HepG2 (cell line): ENCODE results near the gene PTPN13. TPM values are rescaled to one million over a fixed set of nuclear protein-coding genes. Genes with fewer than 3 reads are reported as not detected.

Source experiments
- ATAC-seq: fragments of 200-7000 bp; cut with Tn5 transposase; 3 replicates; pipeline ENCODE4 v1.9.1; 2020; ENCODE audit warnings: mild to moderate bottlenecking, moderate library complexity
- BruUV-seq: library from RNA; stranded (reverse); fragments of 400-500 nt; replicated peaks from 2 replicates; lab custom pipeline; 2021; lab: Mats Ljungman, UMichigan
- CTCF ChIA-PET: fragments of 300-600 bp; formaldehyde crosslinking; extraction: SDS; loops from one replicate; lab custom pipeline; 2021; ENCODE audit warnings: low total read pairs, inconsistent platforms, low intra/inter-chr PET ratio; lab: Yijun Ruan, JAX
- POLR2A ChIA-PET: fragments of 350-600 bp; sonication (Branson Sonifier 250); formaldehyde crosslinking; loops from one replicate; lab custom pipeline; 2020; ENCODE audit warnings: antibody characterized with exemption, inconsistent platforms; lab: Yijun Ruan, JAX
- DNase-seq: peaks from one replicate; pipeline ENCODE4 v3.0.0-alpha.2; 2015; ENCODE audit warnings: low spot score
- FAIRE-seq: peaks from 3 replicates; lab custom pipeline; 2011; peaks lifted over from hg19 to GRCh38; lab: Jason Lieb, UNC
- H2AFZ ChIP-seq: one replicate; pipeline ENCODE4 v1.6.1; 2011; ENCODE audit warnings: low read length, inconsistent platforms
- H3K27ac ChIP-seq: fragments of 300-600 bp; 3 replicates; pipeline ENCODE4 v1.8.0; 2011; ENCODE audit warnings: mixed run types, mild to moderate bottlenecking, mixed read lengths, low read length, inconsistent platforms; ENCODE audit not compliant: insufficient read depth; ENCODE audit errors: extremely low read length
- H3K27me3 ChIP-seq, 2 experiments: fragments of 200-600 bp in 1 of 2; 2 replicates in 1 of 2; 3 replicates in 1 of 2; pipeline versions ENCODE4 v1.6.0 to v1.8.0; 2011; ENCODE audit warnings: low read length in 2 of 2, mild to moderate bottlenecking in 2 of 2, moderate library complexity in 2 of 2, inconsistent platforms in 1 of 2; ENCODE audit not compliant: insufficient read depth in 2 of 2, control insufficient read depth in 1 of 2
- H3K36me3 ChIP-seq, 2 experiments: fragments of 200-600 bp in 1 of 2; replicated peaks in 1 of 2; 2 replicates in 1 of 2; 3 replicates in 1 of 2; pipeline versions ENCODE4 v1.5.1 to v1.8.0; 2011; ENCODE audit warnings: low read length in 2 of 2, inconsistent platforms in 1 of 2; ENCODE audit not compliant: insufficient read depth in 2 of 2, control insufficient read depth in 1 of 2
- H3K4me1 ChIP-seq: 2 replicates; pipeline ENCODE4 v1.5.1; 2012; ENCODE audit warnings: low read length, inconsistent platforms; ENCODE audit not compliant: insufficient read depth
- H3K4me2 ChIP-seq: 2 replicates; pipeline ENCODE4 v1.6.0; 2011; ENCODE audit warnings: low read depth, low read length, inconsistent platforms
- H3K4me3 ChIP-seq, 3 experiments: fragments of 200-600 bp in 1 of 3; sonication (generic), shearing (Covaris generic) in 1 of 3; replicated peaks in 1 of 3; 2 replicates each; pipeline ENCODE4 v1.5.1; 2011 to 2016; ENCODE audit warnings: low read length in 3 of 3, inconsistent platforms in 2 of 3, low read depth in 2 of 3, mild to moderate bottlenecking in 2 of 3, control low read depth in 1 of 3, mixed read lengths in 1 of 3; ENCODE audit not compliant: insufficient read depth in 1 of 3
- H3K79me2 ChIP-seq: one replicate; pipeline ENCODE4 v1.6.1; 2011; ENCODE audit warnings: low read length, inconsistent platforms; ENCODE audit not compliant: insufficient read depth
- H3K9ac ChIP-seq: 2 replicates; pipeline ENCODE4 v1.6.0; 2011; ENCODE audit warnings: mild to moderate bottlenecking, low read depth, low read length, inconsistent platforms; ENCODE audit not compliant: insufficient read depth
- H3K9me3 ChIP-seq: 2 replicates; pipeline ENCODE4 v1.5.1; 2012; ENCODE audit warnings: mild to moderate bottlenecking, low read length
- H4K20me1 ChIP-seq: 2 replicates; pipeline ENCODE4 v1.6.0; 2011; ENCODE audit warnings: inconsistent platforms, mild to moderate bottlenecking, low read length, moderate library complexity; ENCODE audit not compliant: insufficient read depth
- BRD4 ChIP-seq: sonication (generic); formaldehyde crosslinking; IDR thresholded peaks from 2 replicates; pipeline ENCODE4 v1.4.0; 2020; ENCODE audit warnings: missing genetic modification reagents
- FLYWCH1 ChIP-seq: sonication (generic); formaldehyde crosslinking; IDR thresholded peaks from 2 replicates; pipeline ENCODE4 v1.8.1; 2023; ENCODE audit warnings: mild to moderate bottlenecking, missing genetic modification reagents
- GPN1 ChIP-seq: sonication (generic); formaldehyde crosslinking; IDR thresholded peaks from 2 replicates; pipeline ENCODE4 v1.5.1; 2020; ENCODE audit warnings: missing genetic modification reagents, borderline replicate concordance
- HMG20B ChIP-seq: conservative IDR thresholded peaks from 2 replicates; pipeline ENCODE4 v1.6.1; 2016; ENCODE audit warnings: missing genetic modification reagents, missing compliant biosample characterization
- NCOA5 ChIP-seq: sonication (generic); formaldehyde crosslinking; IDR thresholded peaks from 2 replicates; pipeline ENCODE4 v1.4.0; 2020; ENCODE audit warnings: missing genetic modification reagents
- NCOR1 ChIP-seq: fragments of 200-600 bp; sonication (generic); IDR thresholded peaks from 2 replicates; pipeline ENCODE4 v1.7.0; 2017; ENCODE audit warnings: antibody characterized with exemption, low read length, borderline replicate concordance
- RBM39 ChIP-seq: fragments of 200-400 bp; formaldehyde crosslinking; IDR thresholded peaks from one replicate; pipeline ENCODE4 v1.6.1; 2018; ENCODE audit warnings: antibody characterized with exemption, mild to moderate bottlenecking, low read depth, low read length; ENCODE audit not compliant: poor library complexity, severe bottlenecking
- TBX3 ChIP-seq: fragments of 450-650 bp; IDR thresholded peaks from 2 replicates; pipeline ENCODE4 v1.6.1; 2017; ENCODE audit warnings: antibody characterized with exemption, mild to moderate bottlenecking, inconsistent platforms, borderline replicate concordance
- YEATS4 ChIP-seq: sonication (generic); formaldehyde crosslinking; IDR thresholded peaks from 2 replicates; pipeline ENCODE4 v1.4.0; 2020; ENCODE audit warnings: missing genetic modification reagents, borderline replicate concordance
- ZBTB21 ChIP-seq: sonication (generic); formaldehyde crosslinking; IDR thresholded peaks from 2 replicates; pipeline ENCODE4 v1.4.0; 2020; ENCODE audit warnings: missing genetic modification reagents
- ZNF12 ChIP-seq: sonication (generic); formaldehyde crosslinking; IDR thresholded peaks from 2 replicates; pipeline ENCODE4 v1.5.0; 2020; ENCODE audit warnings: missing genetic modification reagents
- ZNF83 ChIP-seq: sonication (generic); formaldehyde crosslinking; IDR thresholded peaks from 2 replicates; pipeline ENCODE4 v1.4.0; 2020; ENCODE audit warnings: missing genetic modification reagents, mild to moderate bottlenecking, borderline replicate concordance
- WGBS: methylation state at CpG from one replicate; pipeline ENCODE4 v1.1.6; 2017; ENCODE audit warnings: low lambda C conversion rate; 5-methylcytosine and 5-hydroxymethylcytosine counted together
- in situ Hi-C: cut with HindIII; loops from 2 replicates; pipeline ENCODE4 v1.10.0; 2017; ENCODE audit warnings: low pct_unique_long_range_greater_than_20kb; ENCODE audit not compliant: extremely low pct_ligation_motif_present
- intact Hi-C: fragments of 100-400 bp; cut with micrococcal nuclease; formaldehyde crosslinking; loops from one replicate; pipeline ENCODE4 v1.10.0; 2022; ENCODE audit not compliant: unreplicated experiment
- polyA plus RNA-seq, 8 experiments: library from polyadenylated mRNA; depleted of rRNA in 3 of 8; stranded (reverse) in 7 of 8; unstranded in 1 of 8; fragments of >200 nt; fragmentation: Illumina TruSeq in 4 of 8; extraction: Trizol in 4 of 8; gene quantifications; 2 replicates each; pipeline versions ENCODE4 v1.2.1 to v1.2.3, GENCODE V29; 2011 to 2016; ENCODE audit warnings: low read depth in 4 of 8, missing spikeins in 1 of 8, mixed read lengths in 1 of 8; ENCODE audit not compliant: insufficient read depth in 1 of 8
- total RNA-seq, 5 experiments: library from RNA; depleted of rRNA; stranded (reverse); fragments of >200 nt; fragmentation: Illumina TruSeq; extraction: Trizol; gene quantifications; 2 replicates each; pipeline ENCODE4 v1.2.3, GENCODE V29; 2016; ENCODE audit warnings: low read depth in 1 of 5
- TF ChIP-seq, protein P1 (sequence below): sonication (generic); formaldehyde crosslinking; IDR thresholded peaks from 2 replicates; pipeline ENCODE4 v1.5.1; 2020; ENCODE audit warnings: mild to moderate bottlenecking, moderate library complexity, missing genetic modification reagents
- TF ChIP-seq, protein P2 (sequence below): sonication (generic); formaldehyde crosslinking; conservative IDR thresholded peaks from 2 replicates; pipeline ENCODE4 v1.4.0; 2020; ENCODE audit warnings: missing genetic modification reagents
- TF ChIP-seq, protein P3 (sequence below): IDR thresholded peaks from 2 replicates; pipeline ENCODE4 v1.6.1; 2016; ENCODE audit warnings: low read depth
- TF ChIP-seq, protein P4 (sequence below): sonication (generic); formaldehyde crosslinking; IDR thresholded peaks from 2 replicates; pipeline ENCODE4 v1.4.0; 2020; ENCODE audit warnings: missing genetic modification reagents
- TF ChIP-seq, protein P5 (sequence below): sonication (generic); formaldehyde crosslinking; IDR thresholded peaks from 2 replicates; pipeline ENCODE4 v1.5.1; 2020; ENCODE audit warnings: missing genetic modification reagents, mild to moderate bottlenecking, borderline replicate concordance

PTPN13 gene
- total and polyA plus RNA-seq, 2 of the 13 experiments (the other 11 are each of a cell fraction or from before 2014, with no cell fraction given) = not detected

DNA sequence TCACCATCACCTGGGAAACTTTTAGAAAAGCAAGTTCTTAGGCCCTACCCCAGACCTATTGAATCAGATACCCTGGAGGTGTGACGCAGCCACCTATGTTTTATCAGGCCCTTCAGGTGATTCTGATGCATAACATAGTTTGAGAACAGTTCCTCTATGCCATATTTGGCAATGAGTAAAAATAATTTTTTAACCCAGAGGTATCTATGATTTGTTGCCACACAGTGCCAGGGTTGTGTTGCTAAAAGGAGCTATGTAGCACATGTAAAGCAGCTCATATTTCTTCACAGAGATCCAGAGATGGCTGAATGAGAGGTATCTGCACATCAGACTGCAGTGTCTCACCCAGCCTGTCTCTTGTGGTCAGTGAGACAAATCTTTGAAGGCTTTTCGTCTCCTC, 85.3 kb downstream of the PTPN13 start:
- Histone ChIP-seq H3K27me3 (no peaks in the 10 kb centered on the region), H3K9ac (no peak overlapping the region), H3K79me2 (no peaks in the 10 kb centered on the region), H3K4me3 (no peak overlapping the region), H3K9me3 (no peaks in the 10 kb centered on the region), H3K4me1 (peaks cover 10% of the 10 kb centered on the region; the same call in 1 of the 2 replicates), H2AFZ (no peak overlapping the region), H3K27ac (no peak overlapping the region), H4K20me1 (no peaks in the 10 kb centered on the region), H3K4me2 (no peak overlapping the region), H3K36me3 (no peaks in the 10 kb centered on the region)
- POLR2A ChIA-PET = no interaction called here
- ATAC-seq (no peak), DNase-seq (no peak), FAIRE-seq (no peak)
- TF ChIP-seq, protein P1, sequence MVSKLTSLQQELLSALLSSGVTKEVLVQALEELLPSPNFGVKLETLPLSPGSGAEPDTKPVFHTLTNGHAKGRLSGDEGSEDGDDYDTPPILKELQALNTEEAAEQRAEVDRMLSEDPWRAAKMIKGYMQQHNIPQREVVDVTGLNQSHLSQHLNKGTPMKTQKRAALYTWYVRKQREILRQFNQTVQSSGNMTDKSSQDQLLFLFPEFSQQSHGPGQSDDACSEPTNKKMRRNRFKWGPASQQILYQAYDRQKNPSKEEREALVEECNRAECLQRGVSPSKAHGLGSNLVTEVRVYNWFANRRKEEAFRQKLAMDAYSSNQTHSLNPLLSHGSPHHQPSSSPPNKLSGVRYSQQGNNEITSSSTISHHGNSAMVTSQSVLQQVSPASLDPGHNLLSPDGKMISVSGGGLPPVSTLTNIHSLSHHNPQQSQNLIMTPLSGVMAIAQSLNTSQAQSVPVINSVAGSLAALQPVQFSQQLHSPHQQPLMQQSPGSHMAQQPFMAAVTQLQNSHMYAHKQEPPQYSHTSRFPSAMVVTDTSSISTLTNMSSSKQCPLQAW = no peak
- TF ChIP-seq HMG20B (CRISPR knock-in tag) (no peak), ZNF83 (CRISPR knock-in tag) (no peak), TBX3 (no peak), NCOA5 (CRISPR knock-in tag) (no peak), YEATS4 (CRISPR knock-in tag) (no peak), NCOR1 (no peak), FLYWCH1 (CRISPR knock-in tag) (no peak), RBM39 (no peak), GPN1 (CRISPR knock-in tag) (no peak), BRD4 (CRISPR knock-in tag) (no peak), ZBTB21 (CRISPR knock-in tag) (no peak), ZNF12 (CRISPR knock-in tag) (no peak)
- TF ChIP-seq, protein P2, sequence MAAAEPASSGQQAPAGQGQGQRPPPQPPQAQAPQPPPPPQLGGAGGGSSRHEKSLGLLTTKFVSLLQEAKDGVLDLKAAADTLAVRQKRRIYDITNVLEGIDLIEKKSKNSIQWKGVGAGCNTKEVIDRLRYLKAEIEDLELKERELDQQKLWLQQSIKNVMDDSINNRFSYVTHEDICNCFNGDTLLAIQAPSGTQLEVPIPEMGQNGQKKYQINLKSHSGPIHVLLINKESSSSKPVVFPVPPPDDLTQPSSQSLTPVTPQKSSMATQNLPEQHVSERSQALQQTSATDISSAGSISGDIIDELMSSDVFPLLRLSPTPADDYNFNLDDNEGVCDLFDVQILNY (CRISPR knock-in tag) = no peak
- TF ChIP-seq, protein P3, sequence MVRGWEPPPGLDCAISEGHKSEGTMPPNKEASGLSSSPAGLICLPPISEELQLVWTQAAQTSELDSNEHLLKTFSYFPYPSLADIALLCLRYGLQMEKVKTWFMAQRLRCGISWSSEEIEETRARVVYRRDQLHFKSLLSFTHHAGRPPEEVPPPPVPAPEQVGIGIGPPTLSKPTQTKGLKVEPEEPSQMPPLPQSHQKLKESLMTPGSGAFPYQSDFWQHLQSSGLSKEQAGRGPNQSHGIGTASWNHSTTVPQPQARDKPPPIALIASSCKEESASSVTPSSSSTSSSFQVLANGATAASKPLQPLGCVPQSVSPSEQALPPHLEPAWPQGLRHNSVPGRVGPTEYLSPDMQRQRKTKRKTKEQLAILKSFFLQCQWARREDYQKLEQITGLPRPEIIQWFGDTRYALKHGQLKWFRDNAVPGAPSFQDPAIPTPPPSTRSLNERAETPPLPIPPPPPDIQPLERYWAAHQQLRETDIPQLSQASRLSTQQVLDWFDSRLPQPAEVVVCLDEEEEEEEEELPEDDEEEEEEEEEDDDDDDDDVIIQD (CRISPR knock-in tag) = no peak
- TF ChIP-seq, protein P4, sequence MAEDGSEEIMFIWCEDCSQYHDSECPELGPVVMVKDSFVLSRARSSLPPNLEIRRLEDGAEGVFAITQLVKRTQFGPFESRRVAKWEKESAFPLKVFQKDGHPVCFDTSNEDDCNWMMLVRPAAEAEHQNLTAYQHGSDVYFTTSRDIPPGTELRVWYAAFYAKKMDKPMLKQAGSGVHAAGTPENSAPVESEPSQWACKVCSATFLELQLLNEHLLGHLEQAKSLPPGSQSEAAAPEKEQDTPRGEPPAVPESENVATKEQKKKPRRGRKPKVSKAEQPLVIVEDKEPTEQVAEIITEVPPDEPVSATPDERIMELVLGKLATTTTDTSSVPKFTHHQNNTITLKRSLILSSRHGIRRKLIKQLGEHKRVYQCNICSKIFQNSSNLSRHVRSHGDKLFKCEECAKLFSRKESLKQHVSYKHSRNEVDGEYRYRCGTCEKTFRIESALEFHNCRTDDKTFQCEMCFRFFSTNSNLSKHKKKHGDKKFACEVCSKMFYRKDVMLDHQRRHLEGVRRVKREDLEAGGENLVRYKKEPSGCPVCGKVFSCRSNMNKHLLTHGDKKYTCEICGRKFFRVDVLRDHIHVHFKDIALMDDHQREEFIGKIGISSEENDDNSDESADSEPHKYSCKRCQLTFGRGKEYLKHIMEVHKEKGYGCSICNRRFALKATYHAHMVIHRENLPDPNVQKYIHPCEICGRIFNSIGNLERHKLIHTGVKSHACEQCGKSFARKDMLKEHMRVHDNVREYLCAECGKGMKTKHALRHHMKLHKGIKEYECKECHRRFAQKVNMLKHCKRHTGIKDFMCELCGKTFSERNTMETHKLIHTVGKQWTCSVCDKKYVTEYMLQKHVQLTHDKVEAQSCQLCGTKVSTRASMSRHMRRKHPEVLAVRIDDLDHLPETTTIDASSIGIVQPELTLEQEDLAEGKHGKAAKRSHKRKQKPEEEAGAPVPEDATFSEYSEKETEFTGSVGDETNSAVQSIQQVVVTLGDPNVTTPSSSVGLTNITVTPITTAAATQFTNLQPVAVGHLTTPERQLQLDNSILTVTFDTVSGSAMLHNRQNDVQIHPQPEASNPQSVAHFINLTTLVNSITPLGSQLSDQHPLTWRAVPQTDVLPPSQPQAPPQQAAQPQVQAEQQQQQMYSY (CRISPR knock-in tag) = no peak
- TF ChIP-seq, protein P5, sequence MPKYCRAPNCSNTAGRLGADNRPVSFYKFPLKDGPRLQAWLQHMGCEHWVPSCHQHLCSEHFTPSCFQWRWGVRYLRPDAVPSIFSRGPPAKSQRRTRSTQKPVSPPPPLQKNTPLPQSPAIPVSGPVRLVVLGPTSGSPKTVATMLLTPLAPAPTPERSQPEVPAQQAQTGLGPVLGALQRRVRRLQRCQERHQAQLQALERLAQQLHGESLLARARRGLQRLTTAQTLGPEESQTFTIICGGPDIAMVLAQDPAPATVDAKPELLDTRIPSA = no peak
- 5% methylated on average over 2 of the region's 2 CpGs for WGBS
- intact Hi-C loops (no loop called here), in situ Hi-C loops (no loop called here)
- no TSS peak for BruUV-seq
- CTCF ChIA-PET = no interaction called here
